ENCODE data around the gene PDZD8.
"Not testable (repeated sequence)": the region's sequence is repeated elsewhere in the genome, so short reads cannot be mapped to it uniquely, and the experiment has no call there.

PDZD8 gene

DNA sequence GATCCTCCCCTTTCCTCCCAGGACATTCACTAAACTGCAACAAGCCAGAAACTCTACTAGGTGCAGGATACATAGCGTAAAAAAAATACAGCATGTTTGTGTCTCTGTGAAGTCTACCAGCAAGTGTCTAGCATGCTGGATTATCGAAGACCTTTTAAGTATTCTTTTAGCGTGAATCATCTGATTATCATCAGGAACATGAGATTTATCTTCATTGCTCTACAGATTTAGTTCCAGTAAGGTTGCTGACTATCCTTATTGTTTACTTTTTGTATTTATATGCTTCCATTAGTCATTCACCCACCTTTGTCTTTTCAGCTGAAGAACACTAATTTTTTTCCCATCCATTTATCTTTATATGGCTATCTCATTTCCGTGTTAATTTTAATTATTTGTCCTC is 62.8 kb downstream of the PDZD8 start:
- no peak overlapping the region for H3K4me3 ChIP-seq (ENCODE audit: low read length)
- TF ChIP-seq ZNF274 (IDR thresholded peaks at IDR 0.05; ENCODE audit: low read depth, low read length): no peak

DNA sequence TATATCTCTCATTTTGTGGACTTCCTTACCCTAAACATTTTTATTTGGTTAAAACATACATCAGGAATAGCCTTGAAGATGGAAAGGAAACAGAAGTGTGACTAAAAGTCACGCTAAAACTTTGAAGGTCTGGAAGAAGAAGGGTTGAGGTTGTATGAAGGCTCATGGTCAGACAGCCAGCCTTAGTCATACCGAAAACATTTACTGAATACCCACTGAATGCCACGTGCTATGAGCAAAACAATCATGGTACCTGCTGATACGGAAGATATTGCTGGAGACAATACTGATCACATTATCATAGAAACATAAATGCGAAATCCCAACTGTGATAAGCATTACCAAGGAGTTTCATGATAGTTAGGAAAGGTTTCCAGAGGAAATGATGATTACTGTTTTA is 64.0 kb downstream of the PDZD8 start:
- no peak for TF ChIP-seq ZNF274 (IDR thresholded peaks at IDR 0.05; ENCODE audit: low read depth, low read length)
- H3K4me3 ChIP-seq (ENCODE audit: low read length): no peak overlapping the region

DNA sequence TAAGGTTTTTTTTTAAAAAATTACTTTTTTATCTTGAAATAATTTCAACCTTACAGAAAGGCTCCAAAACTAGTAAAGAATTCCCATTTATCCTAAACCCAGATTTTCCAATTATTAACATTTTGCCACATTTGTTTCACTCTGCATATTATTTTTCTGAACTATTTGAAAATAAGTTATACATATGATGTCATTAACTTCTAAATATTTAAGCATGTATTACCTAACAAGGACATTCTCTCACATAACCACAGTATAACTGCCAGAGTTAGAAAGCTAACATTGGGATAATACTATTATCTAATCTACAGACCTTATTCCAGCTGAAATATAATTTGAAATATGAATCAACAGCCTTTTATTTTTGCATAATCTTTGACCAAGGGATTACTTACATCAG is 68.6 kb downstream of the PDZD8 start:
- no peak for TF ChIP-seq ZNF274 (IDR thresholded peaks at IDR 0.05; ENCODE audit: low read depth, low read length)
- H3K4me3 ChIP-seq (ENCODE audit: low read length): no peak overlapping the region

DNA sequence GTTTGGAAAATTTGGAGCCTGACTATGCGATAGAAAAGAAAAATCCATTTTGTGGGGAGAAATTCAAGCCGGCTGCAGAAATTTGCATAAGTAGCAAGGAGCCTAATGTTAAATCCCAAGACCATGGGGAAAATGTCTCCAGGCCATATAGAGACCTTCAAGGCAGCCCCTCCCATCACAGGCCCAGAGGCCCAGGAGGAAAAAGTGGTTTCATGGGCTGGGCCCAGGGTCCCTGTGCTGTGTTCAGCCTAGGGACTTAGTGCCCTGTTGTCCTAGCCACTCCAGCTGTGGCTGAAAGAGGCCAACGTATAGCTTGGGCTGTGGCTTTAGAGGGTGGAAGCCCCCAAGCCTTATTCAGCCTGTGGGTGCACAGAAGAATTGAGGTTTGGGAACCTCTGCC is 71.8 kb downstream of the PDZD8 start:
- H3K4me3 ChIP-seq (ENCODE audit: low read length): not testable (repeated sequence)

DNA sequence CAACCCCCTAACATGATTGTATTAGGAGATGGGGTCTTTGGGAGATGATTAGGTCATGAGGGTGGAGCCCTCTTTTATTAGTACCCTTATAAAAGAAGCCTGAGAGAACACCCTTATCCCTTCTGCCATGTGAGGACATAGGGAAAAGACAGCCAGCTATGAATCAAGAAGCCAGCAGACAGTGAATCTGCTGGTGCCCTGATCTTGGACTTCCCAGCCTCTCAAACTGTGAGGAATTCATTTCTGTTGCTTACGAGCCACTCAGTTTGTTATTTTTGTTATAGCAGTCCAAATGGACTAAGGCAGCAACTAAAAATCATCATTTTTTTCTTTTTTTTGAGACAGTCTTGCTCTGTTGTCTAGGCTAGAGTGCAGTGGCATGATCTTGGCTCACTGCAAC is 74.6 kb downstream of the PDZD8 start:
- H3K4me3 ChIP-seq (ENCODE audit: low read length): no peak overlapping the region
- TF ChIP-seq ZNF274 (IDR thresholded peaks at IDR 0.05; ENCODE audit: low read depth, low read length): no peak

DNA sequence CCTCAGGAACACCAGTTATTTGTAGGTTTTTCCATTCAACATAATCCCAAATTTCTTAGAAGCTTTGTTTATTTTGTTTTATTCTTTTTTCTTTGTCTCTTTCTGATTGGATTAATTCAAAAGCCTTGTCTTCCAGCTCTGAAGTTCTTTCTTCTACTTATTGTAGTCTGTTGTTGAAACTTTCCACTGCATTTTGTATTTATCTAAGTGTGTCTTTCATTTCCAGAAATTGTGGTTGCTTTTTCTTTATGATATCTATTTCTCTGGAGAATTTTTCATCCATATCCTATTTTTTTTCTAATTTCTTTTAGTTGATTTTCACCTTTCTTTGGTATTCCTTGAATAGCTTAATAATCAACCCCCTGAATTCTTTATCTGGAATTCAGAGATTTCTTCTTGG is 75.8 kb downstream of the PDZD8 start:
- H3K4me3 ChIP-seq (ENCODE audit: low read length): no peak overlapping the region
- TF ChIP-seq ZNF274 (IDR thresholded peaks at IDR 0.05; ENCODE audit: low read depth, low read length): no peak

DNA sequence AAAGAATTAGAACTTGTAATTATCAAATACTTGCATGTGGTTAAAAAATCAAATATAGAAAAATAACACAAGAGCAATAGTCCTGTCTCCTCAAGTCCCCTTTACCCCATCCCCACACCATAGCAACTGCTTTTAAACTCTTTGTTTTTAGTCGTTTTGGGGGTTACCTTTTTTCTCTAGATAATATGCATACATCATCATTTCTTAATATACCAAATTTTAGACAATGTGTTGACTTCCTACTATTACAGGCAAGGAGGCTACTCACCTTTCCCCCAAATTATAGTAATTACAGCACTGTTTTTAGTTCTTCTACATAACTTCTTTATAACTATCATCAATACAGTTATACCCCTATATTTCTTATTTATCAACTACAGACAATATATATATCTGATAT is 77.0 kb downstream of the PDZD8 start:
- H3K4me3 ChIP-seq (ENCODE audit: low read length): no peak overlapping the region
- TF ChIP-seq ZNF274 (IDR thresholded peaks at IDR 0.05; ENCODE audit: low read depth, low read length): no peak

DNA sequence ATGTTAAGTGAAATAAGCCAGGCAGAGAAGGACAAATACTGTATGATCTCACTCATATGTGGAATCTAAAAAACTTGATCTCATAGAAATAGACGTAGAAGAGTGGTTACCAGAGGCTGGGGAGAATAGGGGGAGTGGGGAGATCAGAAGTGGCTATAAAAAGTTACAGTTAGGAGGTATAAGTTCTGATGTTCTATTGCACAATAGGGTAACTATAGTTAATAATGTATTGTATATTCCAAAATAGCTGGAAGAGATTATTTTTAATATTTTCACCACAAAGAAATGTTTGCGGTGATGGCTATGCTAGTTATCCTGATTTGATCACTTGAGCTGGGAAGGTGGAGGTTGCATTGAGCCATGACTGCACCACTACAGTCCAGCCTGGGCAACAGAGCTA is 80.5 kb downstream of the PDZD8 start:
- TF ChIP-seq ZNF274 (IDR thresholded peaks at IDR 0.05; ENCODE audit: low read depth, low read length): no peak

DNA sequence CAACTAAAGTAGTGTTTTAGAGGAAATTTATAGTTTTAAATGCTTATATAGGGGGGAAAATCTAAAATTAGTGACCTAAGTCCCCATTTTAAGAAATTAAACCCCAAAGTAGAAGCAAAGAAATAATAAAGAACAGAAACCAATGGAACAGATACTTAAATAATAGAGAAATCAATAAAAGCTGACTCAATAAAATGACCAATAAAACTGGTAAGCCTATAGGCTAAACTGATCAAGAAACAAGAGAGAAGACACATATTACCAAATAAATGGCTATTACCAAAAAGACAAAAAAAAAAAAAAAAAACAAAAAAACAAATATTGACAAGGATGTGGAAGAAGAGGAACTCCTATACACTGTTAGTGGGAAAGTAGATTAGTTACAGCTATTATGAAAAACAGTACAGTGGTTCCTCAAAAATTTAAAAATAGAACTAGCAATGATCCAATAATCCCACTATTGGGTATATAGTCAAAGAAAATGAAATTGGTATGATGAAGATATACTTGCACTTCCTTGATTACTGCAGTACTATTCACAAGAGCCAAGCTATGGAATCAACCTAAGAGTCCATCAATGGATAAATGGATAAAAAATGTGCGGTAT is 81.1 kb downstream of the PDZD8 start:
- TF ChIP-seq ZNF274 (IDR thresholded peaks at IDR 0.05; ENCODE audit: low read depth, low read length): no peak
- no peak overlapping the region for H3K4me3 ChIP-seq (ENCODE audit: low read length)

More for the DNA sequence above, 80.5 kb downstream of the PDZD8 start:
- no peak overlapping the region for H3K4me3 ChIP-seq (ENCODE audit: low read length)

DNA sequence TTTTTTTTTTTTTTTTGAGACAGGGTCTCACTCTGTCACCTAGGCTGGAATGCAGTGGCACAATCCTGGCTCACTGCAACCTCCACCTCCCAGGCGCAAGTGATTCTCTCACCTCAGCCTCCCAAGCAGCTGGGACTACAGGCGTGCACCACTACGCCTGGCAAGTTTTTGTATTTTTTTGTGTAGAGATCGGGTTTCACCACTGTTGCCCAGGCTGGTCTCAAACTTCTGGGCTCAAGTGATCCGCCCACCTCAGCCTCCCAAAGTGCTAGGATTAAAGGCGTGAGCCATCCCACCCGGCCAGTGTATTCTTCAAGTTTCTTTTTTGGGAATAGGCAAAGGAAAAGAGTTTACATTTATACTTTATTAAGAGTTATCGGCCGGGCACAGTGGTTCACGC is 84.4 kb downstream of the PDZD8 start:
- H3K4me3 ChIP-seq (ENCODE audit: low read length): not testable (repeated sequence)

DNA sequence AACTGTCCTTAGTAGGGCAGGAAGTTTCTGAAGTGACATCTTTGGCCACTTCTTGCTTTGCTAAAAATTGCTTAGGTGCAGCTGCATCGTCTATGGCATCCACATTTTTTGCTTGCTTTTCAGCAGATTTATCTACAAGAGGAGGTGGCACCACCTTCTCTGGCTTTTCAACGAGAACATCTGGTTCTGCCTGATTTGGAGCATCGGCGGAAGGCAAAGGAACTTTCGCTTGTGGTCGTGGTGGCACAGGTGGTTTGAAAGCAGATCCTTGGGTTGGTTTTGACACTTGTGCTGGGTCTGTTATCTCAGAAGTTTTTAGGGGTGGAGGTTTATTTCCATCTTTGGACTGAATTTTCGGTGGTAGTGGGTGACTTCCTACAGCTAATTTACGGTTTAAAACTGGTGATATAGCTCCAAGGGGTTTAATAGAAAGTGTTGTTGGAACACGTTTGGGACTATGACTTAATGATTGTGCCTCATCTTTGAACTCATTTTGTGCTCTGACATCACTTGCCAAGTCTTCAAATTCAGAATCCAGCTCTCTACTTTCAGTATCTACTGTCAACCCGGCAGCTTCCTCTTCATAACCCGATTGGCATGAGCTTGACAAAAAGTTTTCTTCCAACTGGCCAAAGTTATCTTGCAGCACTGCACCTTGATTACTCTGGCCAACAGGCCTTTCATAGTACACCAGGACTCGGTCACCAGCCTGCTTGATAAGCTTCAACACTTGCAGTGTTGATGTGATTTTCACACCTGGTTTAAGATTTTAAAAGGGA is 90.3 kb downstream of the PDZD8 start:
- no peak for TF ChIP-seq ZNF274 (IDR thresholded peaks at IDR 0.05; ENCODE audit: low read depth, low read length)
- H3K4me3 ChIP-seq (ENCODE audit: low read length): no peak overlapping the region

DNA sequence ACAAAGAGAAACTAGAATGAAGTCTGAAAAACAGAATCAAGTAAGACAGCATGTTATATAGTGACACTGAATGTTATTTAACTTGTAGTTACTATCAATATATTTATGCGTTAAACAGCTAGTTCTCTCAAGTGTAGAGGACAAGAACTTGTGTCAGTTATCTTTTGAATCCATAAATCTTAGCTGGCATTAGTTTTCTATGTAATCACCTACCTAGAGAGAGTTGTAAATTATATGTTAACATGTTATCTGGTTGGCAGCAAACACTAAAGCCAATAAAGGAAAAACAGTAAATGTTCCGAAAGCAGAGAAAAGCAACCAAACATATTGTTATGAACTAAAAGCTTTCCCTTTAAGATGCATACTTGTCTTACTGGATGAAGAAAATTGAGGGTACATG is 97.6 kb downstream of the PDZD8 start:
- H3K4me3 ChIP-seq (ENCODE audit: low read length): no peak overlapping the region
- no peak for TF ChIP-seq ZNF274 (IDR thresholded peaks at IDR 0.05; ENCODE audit: low read depth, low read length)

DNA sequence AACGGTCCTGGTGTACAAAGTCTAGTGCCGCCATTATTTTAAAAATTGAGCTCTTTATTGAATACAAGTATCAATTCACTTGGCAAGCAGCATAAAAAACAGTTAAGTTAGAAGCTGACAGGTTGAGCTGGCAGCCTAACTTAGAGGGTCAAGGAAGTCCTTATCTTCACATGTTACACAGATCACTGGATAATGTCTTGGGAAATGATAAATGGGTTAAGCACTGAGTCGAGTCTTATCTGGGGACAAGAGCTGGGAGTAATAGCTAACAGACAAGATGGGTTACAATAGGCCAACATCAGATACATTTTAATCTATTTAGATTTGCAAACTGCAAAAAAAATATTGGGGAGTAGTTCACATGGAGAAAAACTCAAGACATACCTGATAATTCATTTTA is 100.1 kb downstream of the PDZD8 start:
- TF ChIP-seq ZNF274 (IDR thresholded peaks at IDR 0.05; ENCODE audit: low read depth, low read length): no peak
- H3K4me3 ChIP-seq (ENCODE audit: low read length): no peak overlapping the region

DNA sequence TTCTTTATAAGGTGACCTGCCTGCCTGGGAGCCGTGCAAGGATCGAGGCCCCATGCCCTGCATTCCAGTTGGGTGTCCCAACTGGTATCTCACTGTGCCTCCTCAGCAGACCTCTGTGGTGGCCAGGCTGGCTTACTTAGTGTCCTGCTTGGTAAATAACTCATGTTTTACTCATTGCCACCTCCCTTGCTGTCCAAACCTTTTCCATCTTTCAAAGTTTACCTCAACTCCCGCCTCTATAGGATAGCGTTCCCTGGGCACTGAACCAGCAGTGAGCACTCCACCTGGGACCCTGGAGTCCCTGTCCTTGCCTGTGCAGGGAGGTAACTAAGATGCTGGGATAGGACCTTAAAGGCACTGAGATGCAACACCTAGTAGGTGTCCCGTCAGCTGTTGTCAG is 100.7 kb downstream of the PDZD8 start:
- no peak overlapping the region for H3K4me3 ChIP-seq (ENCODE audit: low read length)
- TF ChIP-seq ZNF274 (IDR thresholded peaks at IDR 0.05; ENCODE audit: low read depth, low read length): no peak

DNA sequence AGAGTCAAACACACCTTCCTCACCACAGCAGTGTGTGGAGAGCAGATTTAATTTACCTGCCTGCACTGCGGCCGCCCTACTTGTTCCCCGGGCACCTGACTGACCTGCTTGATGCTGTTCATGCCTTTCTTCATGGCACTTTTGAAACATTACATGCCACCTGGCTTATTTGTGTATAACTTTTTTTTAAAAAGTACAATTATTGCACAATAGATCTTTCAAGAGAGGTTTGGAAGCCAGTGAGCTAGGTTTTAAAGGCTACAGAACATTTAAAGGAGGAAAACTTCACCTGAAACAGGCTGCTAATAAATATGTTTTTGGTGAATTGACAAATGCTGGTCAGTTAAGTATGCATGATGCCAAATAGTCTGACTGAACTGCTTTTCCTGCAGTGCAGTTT is 101.3 kb downstream of the PDZD8 start:
- no peak overlapping the region for H3K4me3 ChIP-seq (ENCODE audit: low read length)
- TF ChIP-seq ZNF274 (IDR thresholded peaks at IDR 0.05; ENCODE audit: low read depth, low read length): no peak
